Lung (tissue), 12 donors: ENCODE results near the gene NPAS3. TPM values are rescaled to one million over a fixed set of nuclear protein-coding genes. Genes with fewer than 3 reads are reported as not detected.
A peak's percentile ranks its signal among the peaks of the same experiment; 100 is the strongest.

Experiments used
- ATAC-seq: fragments of 200-7000 bp; cut with Tn5 transposase; one replicate; pipeline ENCODE4 v1.9.1; 2020; ENCODE audit warnings: moderate number of reproducible peaks; ENCODE audit not compliant: insufficient read depth, low FRiP score
- DNase-seq, 3 donors: peaks; one replicate each; pipeline ENCODE4 v3.0.0-alpha.2; 2013 to 2017
- H3K27ac ChIP-seq, 2 donors: one replicate each; pipeline ENCODE4 v1.5.1; 2013; ENCODE audit warnings: mild to moderate bottlenecking in 2 of 2, moderate library complexity in 2 of 2, control low read depth in 1 of 2, inconsistent platforms in 1 of 2, low read depth in 1 of 2, low read length in 1 of 2
- H3K27me3 ChIP-seq, 3 donors: one replicate each; pipeline ENCODE4 v1.5.1; 2013; ENCODE audit warnings: low read length in 2 of 3; ENCODE audit not compliant: control insufficient read depth in 3 of 3, insufficient read depth in 3 of 3
- H3K36me3 ChIP-seq, 4 donors: one replicate each; pipeline ENCODE4 v1.5.1; 2013; ENCODE audit warnings: low read length in 4 of 4, mild to moderate bottlenecking in 1 of 4, moderate library complexity in 1 of 4; ENCODE audit not compliant: control insufficient read depth in 4 of 4, insufficient read depth in 4 of 4
- H3K4me1 ChIP-seq, 5 donors: one replicate each; pipeline ENCODE4 v1.5.1; 2013; ENCODE audit warnings: low read length in 5 of 5, mild to moderate bottlenecking in 2 of 5, moderate library complexity in 1 of 5; ENCODE audit not compliant: control insufficient read depth in 5 of 5, insufficient read depth in 5 of 5
- H3K4me3 ChIP-seq: one replicate; pipeline ENCODE4 v1.5.1; 2013; ENCODE audit warnings: mild to moderate bottlenecking, control low read depth, moderate library complexity
- H3K9ac ChIP-seq, 2 donors: one replicate each; pipeline ENCODE4 v1.5.1; 2013; ENCODE audit warnings: low read length in 2 of 2, control low read depth in 1 of 2; ENCODE audit not compliant: insufficient read depth in 1 of 2
- H3K9me3 ChIP-seq, 4 donors: one replicate each; pipeline ENCODE4 v1.5.1; 2013; ENCODE audit warnings: low read length in 3 of 4, mild to moderate bottlenecking in 1 of 4, moderate library complexity in 1 of 4; ENCODE audit not compliant: control insufficient read depth in 4 of 4, insufficient read depth in 3 of 4
- WGBS, 2 donors: extraction: QIAGEN DNeasy Blood & Tissue Kit; methylation state at CpG; one replicate each; pipeline ENCODE4 v1.1.7; 2013; 5-methylcytosine and 5-hydroxymethylcytosine counted together
- polyA plus RNA-seq, 2 donors: library from polyadenylated mRNA; stranded (reverse); fragments of 200-250 nt; gene quantifications; one replicate each; pipeline ENCODE4 v1.2.1, GENCODE V29; 2013
- total RNA-seq, 2 donors: library from RNA; depleted of rRNA in 1 of 2; stranded (reverse); fragments of >200 nt in 1 of 2; gene quantifications; one replicate each; pipeline ENCODE4 v1.2.1, GENCODE V29; 2014 to 2021
- TF ChIP-seq, protein P1 (sequence below): IDR thresholded peaks from 2 replicates; pipeline ENCODE4 v1.5.1; 2012; ENCODE audit warnings: mild to moderate bottlenecking; ENCODE audit errors: control extremely low read depth, extremely low read depth
- donor health status: control.
- donor health status: control.
- donor health status: Bipolar disorder and iron deficiency.
- donor health status: healthy.
- donor health status: DM: yes; HTN: yes; CAD: no.

Gene NPAS3
- total and polyA plus RNA-seq, 4 donors = 0.13 to 0.48 (median 0.33) TPM

DNA sequence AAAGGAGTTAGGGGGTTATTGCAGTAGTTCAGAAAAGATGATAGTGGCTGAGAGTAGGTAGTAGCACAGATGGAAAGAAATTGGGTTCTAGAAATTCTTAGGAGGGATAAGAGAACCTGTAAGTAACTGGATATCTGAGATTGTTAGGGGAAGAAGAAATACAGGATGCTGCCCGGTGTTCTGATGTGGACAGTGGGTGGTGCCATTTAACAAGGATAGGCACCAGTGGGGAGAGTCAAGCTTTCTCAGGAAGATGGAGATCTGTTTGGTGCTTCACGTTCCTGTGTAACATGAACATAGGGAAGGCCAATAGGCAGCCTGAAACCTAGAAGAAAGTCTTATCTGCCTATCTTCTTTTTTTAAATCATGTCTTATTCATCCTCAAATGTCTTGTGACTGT is 245.9 kb downstream of the NPAS3 start:
- TF ChIP-seq, protein P1, sequence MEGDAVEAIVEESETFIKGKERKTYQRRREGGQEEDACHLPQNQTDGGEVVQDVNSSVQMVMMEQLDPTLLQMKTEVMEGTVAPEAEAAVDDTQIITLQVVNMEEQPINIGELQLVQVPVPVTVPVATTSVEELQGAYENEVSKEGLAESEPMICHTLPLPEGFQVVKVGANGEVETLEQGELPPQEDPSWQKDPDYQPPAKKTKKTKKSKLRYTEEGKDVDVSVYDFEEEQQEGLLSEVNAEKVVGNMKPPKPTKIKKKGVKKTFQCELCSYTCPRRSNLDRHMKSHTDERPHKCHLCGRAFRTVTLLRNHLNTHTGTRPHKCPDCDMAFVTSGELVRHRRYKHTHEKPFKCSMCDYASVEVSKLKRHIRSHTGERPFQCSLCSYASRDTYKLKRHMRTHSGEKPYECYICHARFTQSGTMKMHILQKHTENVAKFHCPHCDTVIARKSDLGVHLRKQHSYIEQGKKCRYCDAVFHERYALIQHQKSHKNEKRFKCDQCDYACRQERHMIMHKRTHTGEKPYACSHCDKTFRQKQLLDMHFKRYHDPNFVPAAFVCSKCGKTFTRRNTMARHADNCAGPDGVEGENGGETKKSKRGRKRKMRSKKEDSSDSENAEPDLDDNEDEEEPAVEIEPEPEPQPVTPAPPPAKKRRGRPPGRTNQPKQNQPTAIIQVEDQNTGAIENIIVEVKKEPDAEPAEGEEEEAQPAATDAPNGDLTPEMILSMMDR = no peak
- H3K9ac ChIP-seq = no peak overlapping the region
- H3K4me3 ChIP-seq = no peak overlapping the region
- DNase-seq = peak; percentile 15 to 46 (median 28)
- H3K27me3 ChIP-seq = peaks cover 0 to 16% (median 0%) of the 10 kb centered on the region in 3 donors
- no peaks in the 10 kb centered on the region for H3K9me3 ChIP-seq
- H3K4me1 ChIP-seq = no peaks in the 10 kb centered on the region
- H3K27ac ChIP-seq = no peak overlapping the region
- 42 to 58% methylated on average over 2 of the region's 2 CpGs for WGBS, 2 donors
- no peaks in the 10 kb centered on the region for H3K36me3 ChIP-seq
- ATAC-seq = no peak

DNA sequence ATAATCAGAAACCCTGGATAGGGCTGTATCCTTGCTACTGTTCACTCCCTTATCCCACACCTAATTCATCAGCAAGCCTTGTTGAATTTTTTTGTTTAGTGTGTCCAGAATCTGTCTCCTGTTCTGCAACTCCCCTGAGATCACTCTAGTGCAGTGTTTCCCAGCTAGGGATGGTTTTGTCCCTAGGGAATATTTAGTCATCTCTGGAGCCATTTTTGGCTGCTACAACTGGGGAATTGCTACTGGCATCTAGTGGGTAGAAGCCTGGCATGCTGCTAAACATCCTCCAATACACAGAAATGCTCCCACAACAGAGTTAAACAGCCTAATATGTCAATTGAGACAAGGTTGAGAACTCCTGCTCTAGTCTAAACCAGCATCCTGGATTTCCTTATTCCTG is 248.0 kb downstream of the NPAS3 start:
- H3K27ac ChIP-seq = no peak overlapping the region
- H3K4me3 ChIP-seq = no peak overlapping the region
- ATAC-seq (no peak), DNase-seq (no peak)
- H3K36me3 ChIP-seq = no peaks in the 10 kb centered on the region
- H3K9ac ChIP-seq = no peak overlapping the region
- TF ChIP-seq, protein P1 = no peak
- H3K9me3 ChIP-seq = no peaks in the 10 kb centered on the region
- H3K4me1 ChIP-seq = no peaks in the 10 kb centered on the region
- H3K27me3 ChIP-seq = peaks cover 0 to 16% (median 0%) of the 10 kb centered on the region in 3 donors

GRCh38 chr14:33188880-33189279 is 250.2 kb downstream of the NPAS3 start:
- ATAC-seq (no peak), DNase-seq (no peak)
- Histone ChIP-seq H3K4me3 (no peak overlapping the region), H3K9me3 (no peaks in the 10 kb centered on the region), H3K36me3 (no peaks in the 10 kb centered on the region), H3K4me1 (no peaks in the 10 kb centered on the region), H3K27me3 (peaks cover 0 to 16% (median 0%) of the 10 kb centered on the region in 3 donors), H3K9ac (no peak overlapping the region), H3K27ac (no peak overlapping the region)
- TF ChIP-seq, protein P1 = no peak
- WGBS, 2 donors = 75 to 84% methylated on average over 2 of the region's 2 CpGs

DNA sequence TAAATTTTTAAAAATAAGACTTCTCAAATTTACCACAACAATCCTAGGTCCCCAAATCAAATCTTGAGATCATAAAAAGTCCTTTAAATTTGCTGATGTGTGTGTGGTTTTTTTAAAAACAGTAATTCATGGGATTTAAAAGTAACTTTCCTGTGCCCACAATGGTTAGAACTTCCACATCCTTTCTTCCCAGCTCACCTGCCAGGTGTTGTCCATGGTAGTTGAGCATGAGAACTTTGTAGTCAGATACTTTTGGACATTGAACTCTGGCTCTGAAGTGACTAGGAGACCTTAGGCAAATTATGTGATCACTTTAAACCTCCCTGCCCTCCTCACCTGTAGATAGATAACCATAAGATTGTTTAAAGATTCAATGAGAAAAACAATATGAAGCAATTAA is 253.2 kb downstream of the NPAS3 start:
- H3K4me3 ChIP-seq = no peak overlapping the region

More for the DNA sequence above, 253.2 kb downstream of the NPAS3 start:
- TF ChIP-seq, protein P1 = no peak
- no peaks in the 10 kb centered on the region for H3K36me3 ChIP-seq
- H3K27me3 ChIP-seq = peaks cover 0 to 4% (median 0%) of the 10 kb centered on the region in 3 donors
- no peak overlapping the region for H3K27ac ChIP-seq
- no peaks in the 10 kb centered on the region for H3K9me3 ChIP-seq
- no peaks in the 10 kb centered on the region for H3K4me1 ChIP-seq
- DNase-seq = no peak
- H3K9ac ChIP-seq = no peak overlapping the region
- ATAC-seq = no peak
